Limb (tissue), 2 donors: ENCODE results near the gene BATF.

ENCODE experiments used
- DNase-seq, 2 donors: peaks; one replicate each; pipeline ENCODE4 v3.0.0-alpha.2; 2016; ENCODE audit errors: extremely low spot score in 2 of 2

BATF gene

DNA sequence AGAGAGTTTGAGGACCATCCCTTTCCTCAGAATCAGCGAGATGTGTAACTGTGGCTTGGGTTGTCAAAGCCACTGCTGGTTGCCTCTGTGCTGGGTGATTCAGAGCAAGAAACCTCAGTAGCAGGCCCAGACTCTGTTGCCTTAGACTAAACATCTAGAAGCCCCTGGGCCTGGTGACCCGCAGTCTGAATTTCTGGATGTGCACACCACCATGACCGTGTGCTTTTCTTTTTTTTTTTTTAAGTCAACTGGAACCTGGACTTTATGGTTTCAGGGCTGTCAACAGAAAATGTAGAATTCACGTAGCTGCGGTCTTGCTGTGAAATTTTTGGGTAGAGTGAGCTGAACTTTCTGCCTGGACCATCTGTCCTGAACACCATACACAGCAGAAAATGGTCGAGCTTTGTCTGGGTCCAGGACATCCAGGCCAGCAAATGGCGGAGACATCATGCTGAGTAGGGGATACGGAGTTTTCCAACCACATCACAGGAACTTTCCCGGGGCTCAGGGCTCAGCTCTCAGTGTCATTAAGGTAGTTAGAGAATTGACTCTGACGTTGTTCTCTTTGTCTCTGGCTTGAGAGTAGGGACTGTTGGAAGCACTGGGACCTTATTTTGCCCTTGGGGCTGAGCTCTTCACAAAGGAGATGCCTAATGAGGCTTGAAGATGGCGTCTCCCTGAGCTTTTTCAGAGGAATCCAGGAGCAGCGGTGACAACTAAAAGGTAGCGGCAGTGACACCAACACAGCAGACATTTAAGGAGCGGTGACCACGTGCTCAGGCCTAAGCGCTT is 23.0 kb upstream of the BATF start:
- no peak for DNase-seq

DNA sequence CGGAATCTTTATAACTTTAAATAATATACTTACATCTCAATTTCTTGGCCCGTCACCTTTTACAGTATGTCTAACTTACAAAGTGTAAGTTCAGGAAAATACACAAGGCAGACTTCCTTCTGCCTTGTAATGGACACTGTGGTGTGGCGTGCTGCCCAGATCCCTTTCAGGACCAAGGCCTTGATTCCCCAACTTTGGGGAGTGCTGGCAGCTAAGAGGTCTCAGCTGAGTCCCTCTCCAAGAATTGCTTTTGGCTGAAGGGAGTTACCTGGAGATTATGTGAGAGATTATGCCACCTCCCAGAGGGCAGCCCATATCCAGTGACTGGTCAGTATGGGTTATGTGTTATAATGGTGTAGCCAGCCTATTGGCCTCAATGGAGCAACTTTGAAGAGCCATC is 21.2 kb upstream of the BATF start:
- DNase-seq = no peak

DNA sequence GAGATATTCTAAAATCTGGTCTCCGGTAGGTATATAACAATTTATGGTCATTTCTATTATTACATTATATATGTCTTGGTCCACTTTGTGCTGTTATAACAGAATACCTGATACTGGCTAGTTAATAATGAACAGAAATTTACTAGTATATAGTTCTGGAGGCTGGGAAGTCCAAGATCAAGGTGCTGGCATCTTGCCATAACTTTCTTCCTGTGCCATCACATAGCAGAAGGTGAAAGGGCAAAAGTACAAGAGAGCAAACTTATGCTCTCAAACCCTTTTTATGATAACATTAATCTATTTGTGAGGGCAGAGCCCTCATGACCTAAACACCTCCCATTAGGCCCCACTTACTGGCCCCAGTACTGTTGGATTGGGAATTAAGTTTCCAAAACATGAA is 17.9 kb upstream of the BATF start:
- no peak for DNase-seq

DNA sequence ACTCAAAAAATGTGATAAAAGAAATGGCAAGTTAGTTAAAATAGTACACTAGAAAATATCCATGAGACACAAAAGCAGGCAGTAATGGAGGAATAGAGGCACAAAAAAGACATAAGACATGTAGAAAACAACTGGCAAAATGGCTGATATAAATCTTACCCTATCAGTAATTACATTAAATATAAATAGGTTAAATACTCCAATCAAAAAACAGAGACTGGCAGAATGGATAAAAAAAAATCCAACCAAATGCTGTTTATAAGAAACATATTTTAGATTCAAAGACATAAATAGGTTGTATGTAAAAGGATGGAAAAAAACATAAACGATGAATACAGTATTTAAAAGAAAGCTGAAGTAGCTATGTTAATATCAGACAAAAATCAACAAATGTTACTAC is 15.3 kb upstream of the BATF start:
- DNase-seq = no peak

DNA sequence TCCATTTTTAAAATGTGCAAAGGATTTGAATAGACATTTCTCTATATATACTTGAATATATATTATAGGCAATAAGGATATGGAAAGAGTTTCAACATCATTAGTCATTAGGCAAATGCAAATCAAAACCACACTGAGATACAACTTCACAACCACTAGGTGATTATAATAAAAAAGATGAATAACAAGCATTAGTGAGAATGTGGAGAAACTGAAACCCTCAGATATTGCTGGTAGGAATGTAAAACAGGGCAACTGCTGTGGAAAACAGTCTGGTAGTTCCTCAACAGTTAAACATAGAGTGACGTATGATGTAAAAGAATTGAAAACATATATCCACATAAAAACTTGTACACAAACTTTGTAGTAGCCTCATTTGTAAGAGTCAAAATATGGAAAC is 11.7 kb upstream of the BATF start:
- DNase-seq = no peak

DNA sequence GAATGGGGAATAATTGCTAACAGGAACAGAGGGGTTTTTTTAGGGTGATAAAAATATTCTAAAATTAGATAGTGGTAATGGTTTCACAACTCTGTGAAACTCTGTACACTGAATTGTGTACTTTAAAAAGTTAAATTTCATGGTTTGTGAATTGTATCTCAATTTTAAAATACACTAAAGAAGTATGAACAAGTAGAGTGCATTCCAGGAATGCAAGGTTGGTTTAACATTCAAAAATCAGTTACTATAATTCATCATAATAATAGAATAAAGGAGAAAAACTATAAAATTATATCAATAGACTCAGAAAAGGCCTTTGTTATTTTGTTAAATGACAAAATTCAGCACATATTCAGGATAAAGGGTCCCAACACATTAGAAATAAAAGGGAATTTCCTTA is 11.1 kb upstream of the BATF start:
- no peak for DNase-seq

DNA sequence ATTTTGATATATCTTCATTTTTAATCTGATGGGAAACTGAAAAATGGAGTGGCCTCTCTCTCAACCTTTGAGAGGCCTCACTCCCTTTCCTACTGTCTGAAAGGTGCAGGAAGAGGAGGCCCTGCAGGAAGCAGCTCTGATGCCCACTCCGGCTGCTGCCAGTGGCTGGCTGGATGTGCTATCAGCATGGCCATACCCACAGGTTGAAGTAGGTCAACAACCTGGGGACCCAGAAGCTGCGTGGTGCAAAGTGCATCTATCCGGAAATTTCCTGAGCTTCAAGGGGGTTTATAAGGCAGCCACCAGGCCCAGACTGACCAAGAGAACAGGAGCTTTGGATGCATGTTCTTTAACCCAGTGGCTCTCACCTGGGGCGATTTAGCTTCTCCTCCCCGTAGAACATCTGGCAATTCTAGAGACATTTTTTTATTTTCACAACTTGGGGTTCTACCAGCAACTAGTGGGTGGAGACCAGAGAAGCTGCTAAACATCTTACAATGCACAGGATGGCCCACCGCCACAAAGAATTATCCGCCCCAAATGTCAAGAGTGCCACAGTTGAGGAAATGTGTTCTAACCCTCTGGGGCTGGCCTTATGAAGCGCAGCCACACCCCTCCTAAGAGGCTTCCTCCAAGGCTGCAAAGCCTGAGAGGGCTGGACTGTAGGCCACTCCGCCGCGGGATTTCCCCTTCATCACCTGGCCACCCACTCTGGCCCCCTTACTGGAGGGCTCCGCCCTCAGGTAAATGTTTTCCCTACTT is 8.2 kb upstream of the BATF start:
- DNase-seq = no peak

DNA sequence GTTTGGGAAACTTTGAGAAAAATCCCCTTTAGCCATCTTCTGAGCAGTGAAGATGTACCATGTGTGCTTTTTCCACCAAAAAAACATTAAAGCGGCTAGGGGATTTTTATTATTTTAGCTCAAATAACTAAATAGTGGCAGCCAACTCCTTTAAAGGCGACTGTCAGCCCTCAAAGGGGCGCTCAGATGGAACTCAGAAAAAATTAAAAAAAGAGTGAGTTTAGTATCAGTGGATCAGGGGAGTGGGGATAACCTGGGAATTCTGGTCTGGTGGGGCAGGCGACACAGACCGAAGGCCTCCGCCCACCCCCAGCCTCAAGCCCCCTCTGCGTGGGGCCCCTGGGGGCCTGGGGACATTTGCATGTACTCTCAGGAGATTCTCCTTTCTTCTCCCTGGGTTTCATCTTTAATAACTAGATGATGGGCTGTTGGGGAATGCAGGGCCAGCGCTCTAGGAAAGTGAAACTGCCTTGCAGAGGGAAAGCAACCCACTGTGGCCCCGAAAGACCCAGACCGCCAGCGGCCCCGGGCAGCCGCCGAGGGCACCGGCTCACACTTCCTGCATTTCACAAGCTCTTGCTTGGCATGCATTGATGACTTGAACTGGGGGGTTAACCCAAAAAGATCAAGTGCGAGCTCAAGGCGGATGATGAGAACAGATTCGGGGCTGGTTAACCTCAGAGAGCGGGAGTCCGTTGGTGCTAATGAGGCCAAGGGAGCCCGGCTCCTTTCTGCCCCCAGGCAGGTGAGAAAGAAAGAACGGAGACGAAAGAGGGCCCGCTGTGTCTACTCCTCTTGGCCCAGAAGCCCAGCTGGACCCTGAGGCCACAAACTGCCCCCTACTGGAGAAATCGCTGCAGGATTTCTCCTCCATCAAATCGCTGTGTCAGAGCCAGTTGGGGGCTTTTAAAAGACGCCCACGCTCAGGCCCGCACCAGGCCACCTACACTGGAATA is 7.3 kb upstream of the BATF start:
- DNase-seq = peak in 1 of 2 donors; percentile 40

DNA sequence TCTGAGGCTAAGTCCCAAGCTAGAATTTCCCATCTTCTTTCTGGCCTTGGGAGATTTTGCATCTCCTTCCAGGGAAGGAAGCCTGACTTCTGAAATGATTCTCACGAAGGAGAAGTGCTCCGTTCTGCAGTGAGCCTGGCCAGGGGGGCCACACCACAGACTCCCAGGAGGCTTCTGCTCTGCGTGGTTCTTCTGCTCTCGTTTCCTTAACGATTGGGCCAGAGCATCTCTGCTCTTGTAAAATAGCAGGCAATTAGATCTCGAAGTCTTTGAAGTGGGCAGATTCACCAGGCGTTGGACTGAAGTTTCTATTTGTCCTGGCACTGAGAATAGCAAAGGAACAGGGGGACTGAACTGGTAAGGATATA is 6.7 kb upstream of the BATF start:
- peak in 1 of 2 donors; percentile 45 for DNase-seq

DNA sequence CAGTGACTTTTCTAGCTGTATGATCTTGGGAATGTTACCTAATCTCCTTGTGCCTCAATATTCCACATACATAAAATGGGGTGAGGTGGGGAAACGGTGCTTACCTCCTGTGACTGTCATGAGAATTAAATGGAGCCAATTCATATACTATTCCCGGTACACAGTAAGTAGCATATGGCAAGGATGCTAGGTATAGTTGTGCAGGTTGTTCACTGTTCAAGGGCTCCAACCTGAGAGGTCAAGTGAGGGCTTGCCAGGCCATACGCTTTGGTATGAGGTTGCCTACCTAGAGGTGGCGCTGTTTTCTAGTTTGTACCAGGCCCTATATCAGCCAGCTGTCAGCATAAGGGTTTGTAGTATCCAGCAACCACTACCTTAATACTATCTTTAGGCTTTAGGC is 3.6 kb upstream of the BATF start:
- no peak for DNase-seq

DNA sequence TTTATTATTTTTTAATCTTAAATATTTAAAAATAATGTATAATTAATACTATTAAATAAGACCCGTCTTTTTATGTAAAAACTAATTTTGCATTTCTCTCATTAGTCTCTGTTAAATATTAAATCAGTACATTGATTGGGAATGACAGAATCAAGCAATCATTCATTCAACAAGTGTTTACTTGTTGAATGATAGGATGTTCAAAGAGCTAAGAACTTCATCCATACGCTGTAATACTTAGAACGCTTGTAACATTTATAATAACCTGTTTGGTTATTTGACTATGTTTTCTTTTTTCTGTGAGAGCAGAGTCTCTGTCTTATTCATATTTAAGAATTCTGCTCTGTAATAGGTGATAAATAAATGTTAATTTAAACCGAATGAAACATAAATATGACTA is 2.9 kb upstream of the BATF start:
- no peak for DNase-seq

DNA sequence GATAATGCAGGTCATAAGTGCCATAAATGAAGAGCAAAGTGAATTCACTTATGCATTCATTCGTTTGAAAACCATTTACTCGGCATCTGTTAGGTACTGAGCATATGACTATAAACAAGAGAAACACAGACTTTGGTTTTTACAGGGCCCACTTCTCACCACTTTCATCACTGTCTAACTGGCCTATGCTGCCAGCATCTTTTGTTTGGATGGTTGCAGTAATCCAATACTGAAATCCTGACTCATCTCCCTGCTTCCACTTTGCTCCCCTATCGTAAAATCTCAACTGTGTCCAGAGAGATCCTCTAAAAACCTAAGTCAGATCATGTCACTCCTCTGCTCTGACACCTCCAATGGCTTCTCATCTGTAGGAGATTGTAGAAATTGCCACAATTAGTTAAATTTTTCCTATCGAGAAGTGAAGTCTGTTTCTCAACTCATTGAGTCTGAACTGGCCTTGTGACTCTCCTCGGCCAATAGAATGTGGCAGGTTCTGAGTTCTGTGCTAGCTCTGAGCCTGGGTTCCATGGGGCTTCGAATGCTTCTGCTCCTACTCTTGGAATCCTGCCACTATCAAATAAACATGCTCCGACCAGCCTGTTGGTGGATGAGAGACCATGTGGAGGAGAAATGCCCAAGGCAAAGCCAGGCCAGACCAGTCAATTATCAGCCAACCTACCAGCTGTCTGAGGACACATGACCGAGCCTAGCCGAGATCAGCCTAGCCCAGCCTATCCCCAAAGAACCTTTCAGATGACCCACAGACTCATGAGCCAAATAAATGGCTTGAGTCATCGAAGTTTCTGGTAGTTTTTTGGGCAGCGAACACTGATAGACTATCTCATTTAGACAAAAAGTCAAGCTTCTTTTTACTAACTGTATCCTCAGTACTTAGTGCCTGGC is 2.2 kb upstream of the BATF start:
- DNase-seq = no peak

DNA sequence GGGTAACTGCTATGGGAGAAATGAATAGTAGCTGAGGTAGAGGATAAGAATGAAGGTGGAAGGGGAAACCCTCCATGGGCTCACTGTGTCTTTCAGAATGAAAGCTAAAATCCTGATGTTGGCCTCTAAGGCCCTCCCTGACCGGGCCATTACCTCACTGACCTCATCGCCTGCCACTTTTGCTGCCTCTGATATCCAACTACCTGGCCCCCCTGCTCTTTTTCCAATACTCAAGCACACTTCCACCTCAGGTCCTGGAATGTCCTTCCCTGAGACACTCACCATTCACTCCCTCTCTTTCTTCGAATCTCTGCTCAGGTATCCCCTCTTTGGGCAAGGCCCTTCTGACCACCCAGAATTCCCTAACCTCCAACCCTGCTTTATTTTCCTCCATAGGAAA is 1.4 kb upstream of the BATF start:
- no peak for DNase-seq

DNA sequence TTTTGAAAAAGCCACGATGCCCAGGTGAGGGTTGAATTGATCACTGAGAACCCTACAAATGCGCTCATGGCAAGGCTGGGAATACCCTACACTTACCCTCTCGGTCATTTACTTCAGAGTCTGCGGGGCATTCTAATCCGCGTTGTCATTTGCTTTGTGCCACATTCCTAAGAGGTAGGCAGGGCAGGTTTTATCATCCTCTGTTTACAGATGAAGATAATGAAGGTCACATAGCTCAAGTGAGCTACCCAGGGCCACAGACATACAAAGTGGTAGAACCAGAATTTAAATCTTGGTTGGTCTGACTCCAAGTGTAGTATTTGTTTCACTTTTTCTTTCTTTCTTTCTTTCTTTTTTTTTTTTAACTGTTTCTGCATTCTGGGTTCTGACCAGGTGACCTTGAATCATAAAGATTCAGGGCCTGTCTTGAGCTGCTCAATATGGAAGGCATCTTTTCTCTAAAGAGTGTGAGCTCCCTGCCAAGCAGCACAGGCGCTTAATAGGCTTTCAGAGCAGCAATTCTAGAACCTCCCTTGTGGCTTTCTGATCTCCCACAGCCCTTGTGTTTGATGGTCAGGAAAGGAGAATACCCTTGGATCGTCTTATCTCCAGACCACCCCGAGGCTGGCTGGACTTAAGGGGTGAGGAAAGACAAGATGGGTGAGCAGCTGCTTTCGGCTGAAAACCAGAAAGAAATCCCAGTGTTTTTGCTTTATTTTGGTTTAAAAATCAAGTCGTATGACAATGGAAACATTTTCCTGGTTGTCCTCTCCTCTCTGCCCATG is 662 bp upstream of the BATF start:
- no peak for DNase-seq

DNA sequence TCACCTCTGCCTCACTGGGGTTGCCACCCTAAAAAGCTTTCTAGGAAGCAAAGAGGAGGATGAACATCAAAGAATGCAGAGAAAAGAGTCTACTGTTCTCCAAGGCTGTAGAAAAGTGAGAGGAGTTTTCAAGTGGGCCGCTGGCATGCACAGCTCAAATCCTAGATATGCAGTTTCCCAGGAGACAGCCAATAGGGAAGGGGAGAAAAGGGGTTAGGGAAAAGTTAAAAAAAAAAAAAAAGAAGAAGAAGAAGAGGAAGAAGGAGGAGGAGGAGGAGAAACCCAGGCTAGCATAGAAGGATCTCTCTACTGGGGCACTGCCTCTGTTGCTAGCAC is 682 bp downstream of the BATF start:
- DNase-seq = no peak

DNA sequence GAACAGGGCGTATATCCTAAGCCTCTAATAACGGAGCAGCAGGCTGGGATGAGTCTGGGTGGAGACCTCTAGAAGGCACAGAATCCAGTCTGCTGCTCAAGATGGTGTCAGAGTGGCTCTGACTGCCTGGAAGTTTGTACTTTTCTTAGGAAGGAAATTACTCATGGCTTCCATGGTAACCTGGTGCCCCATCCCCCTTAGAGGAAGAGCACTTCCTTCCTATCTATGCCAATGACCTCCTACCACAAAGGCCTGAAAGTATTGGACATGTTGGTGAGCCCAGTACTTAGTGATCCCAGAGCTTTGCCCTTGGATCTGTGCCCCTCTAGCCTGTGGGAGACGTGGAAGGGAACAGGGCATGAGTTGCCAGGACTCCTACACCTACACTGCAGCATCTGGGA is 1.5 kb downstream of the BATF start:
- no peak for DNase-seq

DNA sequence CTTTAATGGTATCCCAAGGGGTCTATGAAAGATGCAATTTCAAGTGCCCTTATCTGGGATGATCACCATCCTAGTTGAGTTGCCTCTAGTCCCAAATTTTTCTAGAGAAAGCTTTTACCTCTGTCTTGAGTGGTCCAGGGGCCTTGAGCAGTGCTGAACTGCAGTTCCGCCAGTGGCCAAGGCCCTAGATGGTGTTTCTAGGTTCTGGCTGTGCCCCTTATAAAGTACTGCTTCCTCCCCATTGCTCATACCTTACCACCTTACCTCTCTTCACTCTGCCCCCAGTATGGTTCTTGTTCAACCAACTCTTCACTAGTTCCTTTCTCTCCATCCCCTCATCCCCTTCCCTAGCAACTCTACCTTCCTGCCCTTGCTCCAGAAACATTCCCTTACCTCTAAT is 3.7 kb downstream of the BATF start:
- no peak for DNase-seq

DNA sequence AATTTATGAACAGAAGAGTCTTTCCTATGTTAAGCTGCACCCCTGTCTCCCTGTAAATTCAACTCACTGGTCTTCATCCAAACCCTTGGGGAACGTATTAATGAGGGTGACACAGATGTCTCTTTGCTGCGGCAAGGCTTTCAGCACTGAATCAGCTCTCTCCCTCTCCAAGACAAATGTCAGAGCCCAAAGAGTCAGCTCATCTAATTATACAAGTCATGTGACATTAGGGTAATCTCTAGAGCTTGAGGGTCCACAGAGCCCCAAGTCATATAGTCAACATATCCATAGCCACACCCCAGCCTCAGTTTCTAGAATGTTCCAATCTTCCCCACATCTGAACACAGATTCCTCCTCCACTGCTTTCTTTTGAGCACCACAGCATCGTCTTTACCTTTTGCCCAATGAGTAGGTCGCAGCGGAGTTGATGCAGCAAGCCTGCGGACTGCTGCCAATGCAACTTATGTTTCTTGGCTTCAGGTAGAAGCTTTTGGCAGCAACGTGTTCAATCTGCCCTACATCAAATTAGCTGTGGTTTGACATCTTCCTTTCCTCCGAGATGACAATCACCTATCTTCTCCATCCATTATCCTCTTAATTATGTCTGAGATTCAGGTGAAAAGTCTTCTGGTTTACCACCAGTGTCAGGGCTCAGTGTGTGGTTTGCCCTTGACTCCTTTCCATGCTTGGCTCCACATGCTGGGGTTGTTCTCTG is 5.3 kb downstream of the BATF start:
- DNase-seq = no peak

DNA sequence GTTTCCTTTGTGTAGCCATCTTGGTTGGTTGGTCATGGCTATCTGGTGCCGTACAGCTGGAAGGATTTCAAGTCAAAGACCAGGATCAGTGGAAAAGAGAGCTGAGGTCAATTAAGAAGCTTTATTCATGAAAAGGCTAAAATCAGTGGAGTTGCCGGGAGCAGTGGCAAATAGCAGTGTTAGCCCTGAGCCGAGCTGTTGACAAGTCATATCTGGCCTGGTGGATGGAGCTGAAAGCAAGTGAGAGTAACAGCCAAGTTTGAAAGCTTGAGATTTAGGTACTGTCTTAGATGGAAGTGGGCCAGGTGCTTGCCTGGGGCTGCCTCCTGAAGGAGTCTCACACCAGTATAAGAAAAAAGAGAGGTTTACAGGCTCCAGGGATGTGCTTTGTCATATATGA is 9.0 kb downstream of the BATF start:
- DNase-seq = no peak
